GM23338 (cell line): ENCODE results near the gene RPS6KC1. TPM values are rescaled to one million over a fixed set of nuclear protein-coding genes. Genes with fewer than 3 reads are reported as not detected.

Source experiments
- ATAC-seq: fragments of 200-7000 bp; cut with Tn5 transposase; 3 replicates; pipeline ENCODE4 v1.9.1; 2020
- DNase-seq: peaks from one replicate; pipeline ENCODE4 v3.0.0-alpha.2; 2015; ENCODE audit warnings: low spot score
- H2AFZ ChIP-seq: fragments of 200-600 bp; sonication (generic); 2 replicates; pipeline ENCODE4 v1.8.0; 2016; ENCODE audit warnings: antibody characterized with exemption, mild to moderate bottlenecking, moderate library complexity
- H3F3A ChIP-seq: fragments of 200-600 bp; sonication (generic); replicated peaks from 2 replicates; pipeline ENCODE4 v1.8.0; 2017; ENCODE audit warnings: antibody characterized with exemption, mixed run types, low read depth
- H3K27ac ChIP-seq: fragments of 200-600 bp; sonication (generic); 2 replicates; pipeline ENCODE4 v1.6.1; 2016; ENCODE audit warnings: low read depth
- H3K27me3 ChIP-seq: fragments of 200-600 bp; sonication (generic); 2 replicates; pipeline ENCODE4 v1.8.0; 2016; ENCODE audit warnings: mild to moderate bottlenecking, mixed run types, moderate library complexity; ENCODE audit not compliant: insufficient read depth
- H3K36me3 ChIP-seq: fragments of 200-600 bp; sonication (generic); 2 replicates; pipeline ENCODE4 v1.8.0; 2016; ENCODE audit warnings: mild to moderate bottlenecking; ENCODE audit not compliant: insufficient read depth
- H3K4me1 ChIP-seq: fragments of 200-600 bp; sonication (generic); 2 replicates; pipeline ENCODE4 v1.8.0; 2016; ENCODE audit warnings: mild to moderate bottlenecking, moderate library complexity; ENCODE audit not compliant: insufficient read depth
- H3K4me2 ChIP-seq: fragments of 200-600 bp; sonication (generic); 2 replicates; pipeline ENCODE4 v1.7.1; 2017; ENCODE audit warnings: mixed run types
- H3K4me3 ChIP-seq: fragments of 200-600 bp; sonication (generic); 2 replicates; pipeline ENCODE4 v1.6.1; 2016; ENCODE audit warnings: mixed run types
- H3K79me2 ChIP-seq: fragments of 200-600 bp; sonication (generic); replicated peaks from 2 replicates; pipeline ENCODE4 v1.8.0; 2017; ENCODE audit warnings: mild to moderate bottlenecking; ENCODE audit not compliant: insufficient read depth
- H3K9me2 ChIP-seq: fragments of 200-600 bp; sonication (generic); 2 replicates; pipeline ENCODE4 v1.8.0; 2017; ENCODE audit not compliant: insufficient read depth
- H4K20me1 ChIP-seq: fragments of 200-600 bp; sonication (generic); replicated peaks from 2 replicates; pipeline ENCODE4 v1.8.0; 2017; ENCODE audit warnings: mild to moderate bottlenecking; ENCODE audit not compliant: insufficient read depth
- H3K27ac Mint-ChIP-seq: 2 replicates; pipeline ENCODE4 v1.8.0; 2020; ENCODE audit warnings: inconsistent platforms, mild to moderate bottlenecking, moderate library complexity, mixed read lengths
- H3K27me3 Mint-ChIP-seq: 3 replicates; pipeline ENCODE4 v1.8.0; 2022; ENCODE audit warnings: low read depth, mild to moderate bottlenecking, moderate library complexity, mixed read lengths, inconsistent platforms; ENCODE audit not compliant: insufficient read depth, poor library complexity
- H3K36me3 Mint-ChIP-seq: 3 replicates; pipeline ENCODE4 v1.8.0; 2021; ENCODE audit warnings: low read depth, mild to moderate bottlenecking, inconsistent platforms, moderate library complexity, mixed read lengths
- H3K4me1 Mint-ChIP-seq: 3 replicates; pipeline ENCODE4 v1.8.0; 2020; ENCODE audit warnings: mild to moderate bottlenecking, inconsistent platforms, mixed read lengths
- H3K4me3 Mint-ChIP-seq: 3 replicates; pipeline ENCODE4 v1.8.0; 2021; ENCODE audit warnings: moderate library complexity, mild to moderate bottlenecking, inconsistent platforms, mixed read lengths
- H3K9me3 Mint-ChIP-seq: 3 replicates; pipeline ENCODE4 v1.8.0; 2020; ENCODE audit warnings: moderate library complexity, mild to moderate bottlenecking, inconsistent platforms, mixed read lengths
- CREB1 ChIP-seq: fragments of 250-450 bp; sonication (Bioruptor Pico); IDR thresholded peaks from 2 replicates; pipeline ENCODE4 v1.5.0; 2020; ENCODE audit warnings: low read depth, mild to moderate bottlenecking, moderate library complexity
- CTCF ChIP-seq, 2 experiments: fragments of 200-600 bp in 1 of 2; sonication (generic) in 1 of 2; conservative IDR thresholded peaks; 2 replicates each; pipeline versions ENCODE4 v1.5.1 to v1.6.1; 2016 to 2017; ENCODE audit warnings: antibody characterized with exemption in 2 of 2, low read depth in 2 of 2, mild to moderate bottlenecking in 2 of 2, moderate library complexity in 1 of 2
- ETS1 ChIP-seq: IDR thresholded peaks from 2 replicates; pipeline ENCODE4 v1.6.1; 2016; ENCODE audit warnings: antibody characterized with exemption
- EZH2 ChIP-seq: fragments of 200-600 bp; sonication (generic); IDR thresholded peaks from one replicate; pipeline ENCODE4 v1.8.0; 2017; ENCODE audit warnings: antibody characterized with exemption, mild to moderate bottlenecking, low read depth; ENCODE audit not compliant: unreplicated experiment
- JUNB ChIP-seq: IDR thresholded peaks from one replicate; pipeline ENCODE4 v1.6.1; 2016; ENCODE audit warnings: antibody characterized with exemption; ENCODE audit not compliant: unreplicated experiment
- POLR2AphosphoS5 ChIP-seq: IDR thresholded peaks from 2 replicates; pipeline ENCODE4 v1.6.1; 2016; ENCODE audit warnings: antibody characterized with exemption, low read depth
- STAT1 ChIP-seq: IDR thresholded peaks from one replicate; pipeline ENCODE4 v1.6.1; 2016; ENCODE audit warnings: antibody characterized with exemption; ENCODE audit not compliant: unreplicated experiment
- ZNF114 ChIP-seq: fragments of 250-450 bp; sonication (Bioruptor Pico); IDR thresholded peaks from 2 replicates; pipeline ENCODE4 v1.5.0; 2020; ENCODE audit warnings: mild to moderate bottlenecking, moderate library complexity
- ZNF331 ChIP-seq: fragments of 250-450 bp; sonication (Bioruptor Pico); IDR thresholded peaks from 2 replicates; pipeline ENCODE4 v1.5.0; 2020; ENCODE audit warnings: low read depth, mild to moderate bottlenecking, moderate library complexity
- ZNF462 ChIP-seq: fragments of 250-450 bp; sonication (Bioruptor Pico); IDR thresholded peaks from 2 replicates; pipeline ENCODE4 v1.5.0; 2020; ENCODE audit warnings: mild to moderate bottlenecking, moderate library complexity
- polyA plus RNA-seq: library from polyadenylated mRNA; unstranded; fragments of >200 nt; fragmentation: Nextera tagmentation; extraction: Ambion mirVana; gene quantifications from 2 replicates; pipeline ENCODE4 v1.2.1, GENCODE V29; 2016
- total RNA-seq: library from RNA; depleted of rRNA; stranded (reverse); fragments of >200 nt; shearing (Covaris generic); gene quantifications from 2 replicates; pipeline ENCODE4 v1.2.3, GENCODE V29; 2014

The RPS6KC1 gene
- total and polyA plus RNA-seq, 2 experiments from 2014 or later: 7.9 to 24.9 TPM

- TF ChIP-seq ZNF462 (no peak), ZNF331 (no peak), POLR2AphosphoS5 (no peak), JUNB (no peak), ZNF114 (CRISPR knock-in tag) (no peak), STAT1 (no peak), CREB1 (CRISPR knock-in tag) (no peak)
Measured at GRCh38 chr1:213303286-213303685, 252.2 kb downstream of the RPS6KC1 start (continued).

GRCh38 chr1:213315571-213315970 lies 264.5 kb downstream of the RPS6KC1 start:
- H3K4me3 ChIP-seq: no peak overlapping the region
- H3K27ac Mint-ChIP-seq: no peak overlapping the region
- peaks cover 14% of the 10 kb centered on the region for H3K9me3 Mint-ChIP-seq
- H3K27ac ChIP-seq: no peak overlapping the region
- no peak overlapping the region for H3K4me3 Mint-ChIP-seq
- no peaks in the 10 kb centered on the region for H3K4me1 Mint-ChIP-seq
- H3K9me2 ChIP-seq: no peaks in the 10 kb centered on the region
- no peak overlapping the region for H2AFZ ChIP-seq
- H3K36me3 ChIP-seq: no peaks in the 10 kb centered on the region
- H3K79me2 ChIP-seq: no peaks in the 10 kb centered on the region
- no peaks in the 10 kb centered on the region for H3F3A ChIP-seq
- H4K20me1 ChIP-seq: no peaks in the 10 kb centered on the region
- peaks cover 7% of the 10 kb centered on the region for H3K36me3 Mint-ChIP-seq
- H3K4me1 ChIP-seq: no peaks in the 10 kb centered on the region
- no peak overlapping the region for H3K4me2 ChIP-seq
- no peaks in the 10 kb centered on the region for H3K27me3 ChIP-seq
- DNase-seq (no peak), ATAC-seq (no peak)
- no peaks in the 10 kb centered on the region for H3K27me3 Mint-ChIP-seq
- TF ChIP-seq POLR2AphosphoS5 (no peak), EZH2 (no peak), CREB1 (CRISPR knock-in tag) (no peak), STAT1 (no peak), JUNB (no peak), CTCF (conservative IDR thresholded peaks at IDR 0.05; ENCODE audit: low read depth in 2 of 2) (no peak), ETS1 (no peak), ZNF331 (no peak), ZNF114 (CRISPR knock-in tag) (no peak)
